K562 treated with DMSO at 1 percent for 12 hours (cell line): ENCODE results near the gene UGT1A3. TPM values are rescaled to one million over a fixed set of nuclear protein-coding genes. Genes with fewer than 3 reads are reported as not detected.

Source experiments
- total RNA-seq: library from RNA; unstranded; fragments of 300-600 nt; gene quantifications from 2 replicates; pipeline ENCODE4 v1.2.3, GENCODE V29; 2022; ENCODE audit not compliant: insufficient read depth

Gene UGT1A3
- total RNA-seq = not detected in 2 replicates

GRCh38 chr2:233728723-233729301 lies at the start of gene UGT1A3:
Gene UGT1A3, plus strand, starts transcription at chr2:233729042. Its CDS starts 85 bp downstream, at chr2:233729127.

DNA sequence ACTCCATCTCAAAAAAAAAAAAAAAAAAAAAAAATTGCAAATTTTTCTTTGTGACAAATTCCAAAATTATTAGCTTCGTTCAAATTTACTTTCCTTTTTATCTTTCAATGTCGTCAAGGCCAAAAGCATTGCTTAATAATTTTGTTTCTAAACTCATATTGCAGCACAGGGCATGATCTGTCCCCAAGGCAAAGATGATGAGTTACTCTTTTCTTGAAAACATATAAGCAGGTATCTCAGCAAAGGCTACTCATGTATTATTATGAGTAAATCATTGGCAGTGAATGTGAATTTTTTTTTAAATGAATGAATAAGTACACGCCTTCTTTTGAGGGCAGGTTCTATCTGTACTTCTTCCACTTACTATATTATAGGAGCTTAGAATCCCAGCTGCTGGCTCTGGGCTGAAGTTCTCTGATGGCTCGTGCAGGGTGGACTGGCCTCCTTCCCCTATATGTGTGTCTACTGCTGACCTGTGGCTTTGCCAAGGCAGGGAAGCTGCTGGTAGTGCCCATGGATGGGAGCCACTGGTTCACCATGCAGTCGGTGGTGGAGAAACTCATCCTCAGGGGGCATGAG lies 47.2 kb upstream of the UGT1A3 start, which contains the start of gene UGT1A7:
TSS of gene UGT1A7 (plus strand) at position 381 of the 579 bp plus-strand sequence. CDS start at position 418, 37 bp downstream.

GRCh38 chr2:233692648-233693047 lies 36.2 kb upstream of the UGT1A3 start, which contains the start of gene UGT1A6:
Gene UGT1A6, plus strand, starts transcription at chr2:233692890. Its CDS starts 115 bp downstream, at chr2:233693005.

GRCh38 chr2:233712611-233713261 lies 16.1 kb upstream of the UGT1A3 start, which contains the start of gene UGT1A5:
Gene UGT1A5, plus strand, starts transcription at chr2:233712907. Its CDS starts 85 bp downstream, at chr2:233712992.

GRCh38 chr2:233718552-233718951 lies 10.3 kb upstream of the UGT1A3 start, which contains the start of gene UGT1A4:
Gene UGT1A4, plus strand, starts transcription at chr2:233718736. Its CDS starts 85 bp downstream, at chr2:233718821.

GRCh38 chr2:233760043-233760442 lies 31.2 kb downstream of the UGT1A3 start, which contains the start of gene UGT1A1:
Gene UGT1A1, plus strand, starts transcription at chr2:233760270. Its CDS starts 18 bp downstream, at chr2:233760288.

DNA sequence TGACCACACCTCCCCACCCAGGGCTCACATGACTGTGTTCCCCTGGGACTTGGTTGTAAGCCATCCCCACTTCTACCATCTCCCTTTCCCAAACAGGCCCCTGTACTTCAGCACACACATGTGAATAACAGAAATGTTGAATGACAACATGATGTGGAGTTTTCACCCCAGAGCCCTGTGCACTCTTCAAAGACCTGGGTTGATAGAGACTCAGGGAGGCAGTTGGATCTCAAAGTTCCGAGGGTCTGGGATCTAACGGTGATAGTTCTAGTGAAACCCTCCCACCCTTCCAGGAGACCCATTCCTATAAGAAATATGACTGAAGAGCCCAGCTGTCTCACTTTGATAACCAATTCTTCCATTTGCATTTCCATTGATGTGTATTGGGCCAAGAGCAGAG lies 49.2 kb downstream of the UGT1A3 start, which contains the start of gene MROH2A:
TSS of gene MROH2A (plus strand) at position 301 of the 400 bp plus-strand sequence. CDS start 1,029 bp downstream, outside the sequence.

Other genes starting within 250 kb of the UGT1A3 start
- gene USP40, start 162.3 kb upstream of the UGT1A3 start, total RNA-seq = 8.2 and 13.2 TPM in 2 replicates
- gene UGT1A8, start 111.4 kb upstream of the UGT1A3 start, total RNA-seq = not detected in 2 replicates
- not detected in 2 replicates for gene UGT1A10, start 92.6 kb upstream of the UGT1A3 start, total RNA-seq
- gene UGT1A9, start 57.1 kb upstream of the UGT1A3 start, total RNA-seq = not detected in 2 replicates
- not detected in 2 replicates for gene UGT1A7, start 47.1 kb upstream of the UGT1A3 start, total RNA-seq
- gene UGT1A6, start 36.2 kb upstream of the UGT1A3 start, total RNA-seq = not detected in 2 replicates
- gene UGT1A5, start 16.1 kb upstream of the UGT1A3 start, total RNA-seq = not detected in 2 replicates
- gene UGT1A4, start 10.3 kb upstream of the UGT1A3 start, total RNA-seq = not detected in 2 replicates
- gene UGT1A1, start 31.2 kb downstream of the UGT1A3 start, total RNA-seq = not detected in 2 replicates
- not detected in 2 replicates for gene MROH2A, start 49.3 kb downstream of the UGT1A3 start, total RNA-seq
- gene HJURP, start 125.5 kb downstream of the UGT1A3 start, total RNA-seq = 13.3 and 29.6 TPM in 2 replicates
- gene TRPM8, start 188.3 kb downstream of the UGT1A3 start, total RNA-seq = not detected in 2 replicates